Vagina (tissue), 2 donors: Measurements from ENCODE around the gene MAPKAPK5.

ENCODE experiments used
- POLR2A ChIP-seq, 2 donors: fragments of 450-650 bp; IDR thresholded peaks; one replicate each; pipeline ENCODE4 v1.6.1; 2017; ENCODE audit warnings: antibody characterized with exemption in 2 of 2, mild to moderate bottlenecking in 2 of 2, moderate library complexity in 2 of 2
- TF ChIP-seq, protein P1 (sequence below), 3 experiments: fragments of 450-650 bp in 2 of 3; fragments of 200-600 bp in 1 of 3; sonication (generic) in 1 of 3; IDR thresholded peaks; one replicate each; pipeline ENCODE4 v1.5.1; 2017 to 2019; ENCODE audit warnings: antibody characterized with exemption in 3 of 3, mild to moderate bottlenecking in 2 of 3, moderate library complexity in 2 of 3

- TF ChIP-seq, protein P1, sequence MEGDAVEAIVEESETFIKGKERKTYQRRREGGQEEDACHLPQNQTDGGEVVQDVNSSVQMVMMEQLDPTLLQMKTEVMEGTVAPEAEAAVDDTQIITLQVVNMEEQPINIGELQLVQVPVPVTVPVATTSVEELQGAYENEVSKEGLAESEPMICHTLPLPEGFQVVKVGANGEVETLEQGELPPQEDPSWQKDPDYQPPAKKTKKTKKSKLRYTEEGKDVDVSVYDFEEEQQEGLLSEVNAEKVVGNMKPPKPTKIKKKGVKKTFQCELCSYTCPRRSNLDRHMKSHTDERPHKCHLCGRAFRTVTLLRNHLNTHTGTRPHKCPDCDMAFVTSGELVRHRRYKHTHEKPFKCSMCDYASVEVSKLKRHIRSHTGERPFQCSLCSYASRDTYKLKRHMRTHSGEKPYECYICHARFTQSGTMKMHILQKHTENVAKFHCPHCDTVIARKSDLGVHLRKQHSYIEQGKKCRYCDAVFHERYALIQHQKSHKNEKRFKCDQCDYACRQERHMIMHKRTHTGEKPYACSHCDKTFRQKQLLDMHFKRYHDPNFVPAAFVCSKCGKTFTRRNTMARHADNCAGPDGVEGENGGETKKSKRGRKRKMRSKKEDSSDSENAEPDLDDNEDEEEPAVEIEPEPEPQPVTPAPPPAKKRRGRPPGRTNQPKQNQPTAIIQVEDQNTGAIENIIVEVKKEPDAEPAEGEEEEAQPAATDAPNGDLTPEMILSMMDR (IDR thresholded peaks at IDR 0.05), result no peak
- TF ChIP-seq POLR2A (IDR thresholded peaks at IDR 0.05), result no peak
Observed at GRCh38 chr12:111822886-111823285, 19.1 kb upstream of the MAPKAPK5 start.
